Nucleus accumbens (tissue), 56 donors: ENCODE results near the gene CA6.
A peak's percentile ranks its signal among the peaks of the same experiment; 100 is the strongest.
"Not testable (repeated sequence)": the region's sequence is repeated elsewhere in the genome, so short reads cannot be mapped to it uniquely, and the experiment has no call there.

Experiments used
- DNase-seq, 56 donors: peaks; one replicate each; lab custom pipeline; 2025; lab: John Stamatoyannopoulos, UW

CA6 gene

DNA sequence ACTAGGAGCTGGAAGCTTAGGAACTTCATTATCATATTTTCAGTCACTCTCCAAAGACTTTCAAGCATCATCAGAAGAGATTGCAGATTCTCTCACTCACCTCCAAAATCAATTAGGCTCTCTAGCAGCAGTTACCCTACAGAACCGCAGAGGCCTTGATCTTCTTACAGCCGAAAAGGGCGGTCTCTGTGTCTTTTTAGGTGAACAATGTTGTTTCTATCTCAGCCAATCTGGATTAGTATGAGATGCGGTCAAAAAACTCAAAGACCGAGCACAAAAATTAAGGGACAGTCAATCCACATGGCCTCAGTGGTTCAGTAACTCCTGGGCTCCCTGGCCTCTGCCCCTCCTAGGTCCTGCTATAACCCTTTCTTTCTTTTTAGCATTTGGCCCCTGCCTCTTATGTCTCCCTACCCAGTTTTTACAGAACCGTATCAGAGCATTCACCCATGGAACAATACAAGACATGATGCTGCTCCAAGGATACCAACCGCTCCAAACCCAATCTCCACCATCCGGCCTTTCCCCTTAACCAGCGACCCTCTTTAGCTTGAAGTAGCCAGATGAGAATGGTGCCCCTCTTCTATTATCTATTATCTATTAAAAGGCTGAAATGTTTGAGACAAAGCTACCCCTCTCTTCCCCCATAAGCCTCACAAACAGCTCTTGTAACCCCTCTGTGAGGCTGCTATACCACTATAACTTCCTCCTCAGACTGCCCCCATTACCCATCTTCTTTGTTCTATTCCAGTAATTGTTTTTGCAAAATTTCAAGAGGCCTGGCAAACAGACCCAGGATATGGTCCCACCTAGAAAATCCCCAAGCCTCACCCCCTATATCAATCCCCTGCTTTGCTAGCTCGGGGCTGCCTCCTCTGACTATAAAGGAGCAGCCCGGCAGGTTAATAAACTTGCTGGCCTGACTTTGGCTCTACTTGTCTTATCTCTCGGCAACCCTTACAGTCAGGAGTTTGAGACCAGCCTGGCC lies 18.7 kb upstream of the CA6 start:
- no peak for DNase-seq

DNA sequence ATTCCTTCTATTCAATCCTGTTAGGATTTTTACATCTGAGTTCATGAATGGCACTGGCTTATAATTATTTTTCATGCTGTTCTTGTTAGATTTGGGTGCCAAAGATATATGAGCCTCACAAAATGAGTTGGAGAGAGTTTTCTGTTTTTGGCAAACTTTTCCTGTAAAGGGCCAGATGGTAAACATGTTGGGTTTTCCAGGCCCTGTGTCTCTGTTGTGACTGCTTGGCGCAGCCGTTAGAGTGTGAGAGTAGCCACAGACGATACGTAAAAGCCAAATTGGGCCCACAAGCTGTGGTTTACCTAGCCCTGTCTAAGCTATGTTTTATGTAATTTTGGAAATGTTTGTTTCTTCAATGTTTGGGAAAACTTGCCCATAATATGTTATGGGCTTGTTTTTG lies 15.6 kb upstream of the CA6 start:
- no peak for DNase-seq

DNA sequence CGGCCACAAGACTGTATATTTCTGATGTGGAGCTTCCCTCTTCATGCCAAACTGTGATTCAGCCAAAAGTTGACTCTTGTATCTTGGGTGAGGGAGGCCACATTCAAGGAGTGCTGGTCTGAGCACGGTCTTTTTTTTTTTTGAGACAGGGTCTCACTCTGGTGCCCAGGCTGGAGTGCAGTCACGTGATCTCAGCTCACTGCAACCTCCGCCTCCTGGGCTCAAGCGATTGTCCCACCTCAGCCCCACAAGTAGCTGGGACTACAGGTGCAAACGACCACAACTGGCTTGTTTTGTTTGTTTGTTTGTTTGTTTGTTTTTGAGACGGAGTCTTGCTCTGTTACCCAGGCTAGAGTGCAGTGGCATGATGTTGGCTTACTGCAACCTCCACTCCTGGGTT lies 8.6 kb upstream of the CA6 start:
- not testable (repeated sequence) for DNase-seq

DNA sequence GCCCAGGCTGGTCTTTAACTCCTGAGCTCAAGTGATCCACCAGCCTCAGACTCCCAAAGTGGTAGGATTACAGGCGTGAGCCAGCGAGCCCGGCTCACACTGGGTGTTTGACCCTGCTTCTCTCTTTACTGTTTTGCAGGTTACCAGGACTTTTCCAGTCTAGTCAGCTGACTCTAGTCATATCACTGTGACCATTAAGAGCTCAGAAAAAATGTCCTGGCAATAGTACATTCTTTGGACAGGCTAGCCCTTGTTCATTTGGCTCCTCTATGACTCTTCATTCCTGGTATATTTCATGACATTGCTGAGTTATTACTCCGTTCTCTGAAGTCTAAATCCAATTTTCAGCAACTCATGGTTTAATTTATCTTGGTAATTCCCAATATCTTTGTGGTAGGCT lies 8.0 kb upstream of the CA6 start:
- no peak for DNase-seq

DNA sequence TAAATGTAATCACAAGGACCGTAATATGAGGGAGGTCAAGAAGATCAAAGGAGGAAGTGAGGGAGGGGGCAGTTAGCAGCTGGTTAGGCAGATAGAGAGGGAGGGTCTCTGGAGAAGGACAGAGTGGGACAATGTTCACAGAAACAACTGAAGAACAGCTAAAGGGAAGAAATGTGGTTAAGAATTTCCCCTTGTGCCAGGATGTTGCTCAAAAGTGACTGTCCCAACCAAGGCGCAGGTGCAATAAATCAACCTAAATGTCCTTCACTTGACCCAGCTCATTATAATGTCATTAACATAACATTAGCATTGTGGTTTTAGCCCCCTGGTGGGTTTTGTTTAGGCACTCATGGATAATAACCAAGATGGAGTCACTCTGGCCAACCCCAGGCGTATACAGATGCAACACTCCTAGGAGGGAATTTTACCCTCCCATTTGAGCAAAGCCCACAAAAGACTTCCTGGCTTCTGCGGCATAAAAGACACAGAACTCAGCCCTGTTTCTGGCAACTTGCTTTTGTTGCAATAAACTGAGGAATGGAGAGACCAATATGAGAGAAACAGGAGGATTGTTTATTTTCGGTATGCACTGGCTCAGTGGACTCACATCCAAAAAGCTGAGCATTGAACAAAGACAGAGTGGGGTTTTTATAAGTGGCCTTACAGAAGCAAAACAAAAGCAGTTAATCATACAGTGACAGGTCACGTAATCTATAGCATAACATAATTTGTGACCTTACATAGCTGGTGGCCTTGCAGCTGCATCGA lies 7.3 kb upstream of the CA6 start:
- DNase-seq, result no peak

DNA sequence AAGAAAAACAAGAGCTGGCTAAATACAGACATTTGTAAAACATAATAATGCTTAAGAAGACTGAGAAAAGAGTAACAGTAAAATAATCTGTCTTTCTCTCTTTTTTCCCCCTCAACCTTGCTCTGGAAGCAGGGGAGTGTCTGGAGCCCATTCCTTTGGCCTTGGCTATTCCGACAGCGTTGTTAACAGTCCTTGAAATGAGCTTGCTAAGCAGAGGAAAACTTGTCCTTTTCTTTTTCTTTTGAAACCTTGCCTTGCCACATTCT lies 6.7 kb upstream of the CA6 start:
- DNase-seq, result no peak

DNA sequence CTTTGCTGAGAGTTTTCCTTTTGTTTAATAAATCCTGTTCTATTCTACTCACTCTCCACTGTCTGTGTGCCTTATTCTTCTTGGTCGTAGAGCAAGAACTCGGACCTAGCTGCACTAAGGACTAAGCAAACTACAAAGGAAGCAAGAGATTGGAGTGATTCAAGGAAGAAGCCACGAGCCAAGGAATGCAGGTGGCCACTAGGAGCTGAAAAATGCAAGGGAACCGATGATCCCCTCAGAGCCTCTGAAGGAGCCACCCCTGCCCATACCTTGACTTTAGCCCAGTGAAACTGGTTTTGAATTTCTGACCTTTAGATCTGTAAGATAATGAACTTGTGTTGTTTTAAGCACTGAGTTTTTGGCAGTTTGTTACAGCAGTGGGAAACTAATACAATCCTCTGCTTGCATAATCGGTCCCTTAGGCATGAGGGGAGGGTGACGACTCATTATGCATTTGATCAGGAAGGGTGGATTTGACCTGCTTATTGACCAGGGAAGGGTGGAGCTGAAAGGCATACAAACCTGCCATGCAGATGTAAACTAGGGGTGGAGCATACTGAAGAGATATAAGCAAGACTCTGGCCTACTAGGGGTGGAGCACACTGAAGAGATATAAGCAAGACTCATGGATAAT lies 6.2 kb upstream of the CA6 start:
- DNase-seq, result no peak

DNA sequence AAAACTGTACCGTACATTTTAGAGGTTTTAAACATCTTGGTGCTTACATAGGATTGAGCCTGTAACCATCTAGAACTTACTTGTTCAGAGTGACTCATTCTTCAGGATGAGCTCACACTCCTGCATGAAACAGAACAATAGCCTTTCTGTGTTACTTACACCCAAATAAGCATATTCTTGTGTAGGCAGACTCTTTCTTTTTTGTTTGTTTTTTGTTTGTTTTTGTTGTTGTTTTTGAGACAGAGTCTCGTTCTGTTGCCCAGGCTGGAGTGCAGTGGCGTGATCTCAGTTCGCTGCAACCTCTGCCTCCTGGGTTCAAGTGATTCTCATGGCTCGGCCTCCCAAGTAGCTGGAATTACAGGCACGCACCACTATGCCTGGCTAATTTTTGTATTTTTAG lies 3.8 kb upstream of the CA6 start:
- DNase-seq, result peak in 12 of 56 donors; percentile 12 to 63 (median 22)

DNA sequence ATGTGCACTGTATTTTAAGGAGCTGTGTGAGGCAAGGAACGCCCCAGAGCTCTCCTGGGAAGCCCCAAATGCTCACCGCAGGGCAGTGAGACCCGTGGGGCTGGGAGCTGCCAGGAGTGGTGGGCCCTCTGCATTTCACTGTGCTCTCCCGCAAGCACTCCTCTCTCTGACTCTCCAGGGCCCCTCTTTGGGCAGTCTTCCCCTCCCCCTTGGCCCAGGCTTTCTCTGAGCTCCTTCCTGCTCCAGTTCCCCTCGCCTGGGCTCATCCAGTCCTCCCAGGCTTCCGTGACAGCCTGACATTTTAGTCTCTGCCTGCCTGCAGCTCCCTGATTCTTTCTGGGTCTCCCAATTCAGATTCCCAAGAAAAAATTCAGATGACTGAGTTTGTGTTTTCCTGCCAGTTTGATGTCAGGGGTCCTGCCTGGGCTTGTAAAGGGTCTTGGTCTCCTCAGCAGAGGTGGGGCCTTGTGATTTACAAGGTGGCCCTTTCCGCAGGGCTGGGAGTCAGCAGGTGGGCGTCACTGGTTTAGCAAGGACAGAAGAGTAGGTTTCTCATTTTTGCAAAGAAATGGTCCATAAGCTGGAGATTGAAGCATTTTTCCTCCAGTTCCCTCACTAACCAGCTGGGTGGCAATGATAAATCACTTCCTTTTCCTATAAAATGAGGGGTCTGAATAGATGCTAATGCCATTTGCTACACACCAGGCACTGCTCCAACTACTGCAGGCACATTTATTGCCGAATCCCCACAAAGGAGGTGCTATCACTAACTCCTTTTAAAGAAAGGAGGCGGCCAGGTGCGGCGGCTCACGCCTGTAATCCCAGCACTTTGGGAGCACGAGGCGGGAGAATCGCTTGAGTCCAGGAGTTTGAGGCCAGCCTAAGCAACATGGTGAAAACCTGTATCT lies 1.9 kb upstream of the CA6 start:
- DNase-seq, result peak in 19 of 56 donors; percentile 8 to 38 (median 27)

DNA sequence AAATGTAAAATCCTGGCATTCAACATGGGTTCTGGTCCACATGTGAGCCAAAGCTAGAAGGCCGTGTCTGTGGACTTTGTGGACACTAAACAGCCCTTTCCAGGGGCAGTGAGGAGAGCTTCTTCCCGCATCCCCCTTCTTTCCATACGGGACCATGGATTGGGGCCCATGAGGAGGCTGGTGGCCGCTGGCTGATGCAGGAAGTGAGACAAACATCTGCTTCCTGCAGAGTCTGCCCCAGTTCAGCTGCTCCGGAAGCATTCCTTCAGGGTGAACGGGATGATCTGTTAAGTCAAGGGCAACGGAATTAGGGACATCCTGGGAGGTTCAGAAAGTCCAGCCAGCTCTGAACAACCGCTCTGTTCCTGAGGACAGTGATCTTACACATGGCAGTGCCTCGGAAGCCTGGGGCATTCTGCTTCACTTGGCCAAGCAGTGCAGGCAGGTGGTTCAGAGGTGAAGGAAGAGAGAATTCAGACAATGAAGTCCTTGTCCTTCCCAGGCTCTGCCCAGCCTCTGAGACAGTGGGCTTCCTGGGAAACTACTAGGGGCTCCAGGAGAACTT lies 1.5 kb downstream of the CA6 start:
- DNase-seq, result peak in 9 of 56 donors; percentile 6 to 53 (median 25)

DNA sequence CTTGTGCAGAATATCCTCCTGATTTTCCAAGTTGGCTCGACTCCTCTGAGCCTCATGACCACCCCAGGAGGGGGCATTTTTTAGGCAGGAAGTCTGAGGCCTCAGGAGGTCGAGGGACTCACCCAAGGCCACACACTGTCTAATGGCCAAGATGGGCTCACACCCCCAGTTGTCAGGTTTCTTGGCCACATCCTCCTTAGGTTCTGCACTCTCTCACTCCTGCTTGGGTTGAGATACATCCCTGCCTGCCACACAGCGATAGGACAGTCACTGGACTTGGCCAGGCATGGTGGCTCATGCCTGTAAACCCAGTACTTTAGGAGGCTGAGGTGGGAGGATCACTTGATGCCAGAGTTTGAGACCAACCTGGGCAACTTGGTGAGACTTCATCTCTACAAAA lies 4.6 kb downstream of the CA6 start:
- no peak for DNase-seq

DNA sequence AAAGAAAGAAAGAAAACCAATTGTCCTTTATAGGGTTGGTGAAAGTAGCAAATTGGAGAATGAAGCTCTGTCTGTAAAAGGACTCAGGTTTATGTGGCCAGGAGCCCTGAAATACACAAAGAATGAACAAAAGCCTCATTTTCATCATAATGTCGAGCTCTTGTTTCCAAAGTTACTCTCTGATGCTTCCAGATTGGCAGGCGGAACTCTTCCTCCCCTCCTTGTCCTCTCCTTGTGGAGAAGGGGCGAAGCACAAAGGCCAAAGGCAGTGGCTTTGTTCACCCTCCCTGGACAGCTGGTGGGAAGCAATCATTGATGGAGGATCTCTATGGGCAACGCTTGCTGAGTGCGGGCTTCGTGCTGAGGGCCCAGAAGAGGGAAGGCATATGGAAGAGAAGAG lies 5.6 kb downstream of the CA6 start:
- DNase-seq, result peak in 6 of 56 donors; percentile 5 to 32 (median 10)

DNA sequence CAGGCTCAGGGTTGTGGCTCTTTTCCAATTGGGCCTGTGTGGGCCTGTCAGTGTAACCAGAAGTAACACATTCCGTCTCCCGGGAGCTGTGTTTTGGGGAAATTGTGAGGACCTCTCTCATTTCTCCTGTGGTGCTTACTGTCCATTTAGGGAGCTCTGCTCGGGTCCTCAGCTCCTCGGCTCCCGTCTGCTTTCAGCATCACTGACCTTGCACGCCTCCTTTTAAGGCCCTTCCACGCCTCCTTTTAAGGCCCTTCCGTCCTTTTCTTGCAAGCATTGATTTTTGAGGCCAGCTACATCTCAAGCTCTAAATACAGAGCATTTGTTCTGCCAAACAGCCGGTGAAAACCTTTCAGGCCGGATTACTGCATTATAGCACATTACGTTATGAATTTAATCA lies 9.7 kb downstream of the CA6 start:
- DNase-seq, result peak in 2 of 56 donors; percentile 16 to 19

DNA sequence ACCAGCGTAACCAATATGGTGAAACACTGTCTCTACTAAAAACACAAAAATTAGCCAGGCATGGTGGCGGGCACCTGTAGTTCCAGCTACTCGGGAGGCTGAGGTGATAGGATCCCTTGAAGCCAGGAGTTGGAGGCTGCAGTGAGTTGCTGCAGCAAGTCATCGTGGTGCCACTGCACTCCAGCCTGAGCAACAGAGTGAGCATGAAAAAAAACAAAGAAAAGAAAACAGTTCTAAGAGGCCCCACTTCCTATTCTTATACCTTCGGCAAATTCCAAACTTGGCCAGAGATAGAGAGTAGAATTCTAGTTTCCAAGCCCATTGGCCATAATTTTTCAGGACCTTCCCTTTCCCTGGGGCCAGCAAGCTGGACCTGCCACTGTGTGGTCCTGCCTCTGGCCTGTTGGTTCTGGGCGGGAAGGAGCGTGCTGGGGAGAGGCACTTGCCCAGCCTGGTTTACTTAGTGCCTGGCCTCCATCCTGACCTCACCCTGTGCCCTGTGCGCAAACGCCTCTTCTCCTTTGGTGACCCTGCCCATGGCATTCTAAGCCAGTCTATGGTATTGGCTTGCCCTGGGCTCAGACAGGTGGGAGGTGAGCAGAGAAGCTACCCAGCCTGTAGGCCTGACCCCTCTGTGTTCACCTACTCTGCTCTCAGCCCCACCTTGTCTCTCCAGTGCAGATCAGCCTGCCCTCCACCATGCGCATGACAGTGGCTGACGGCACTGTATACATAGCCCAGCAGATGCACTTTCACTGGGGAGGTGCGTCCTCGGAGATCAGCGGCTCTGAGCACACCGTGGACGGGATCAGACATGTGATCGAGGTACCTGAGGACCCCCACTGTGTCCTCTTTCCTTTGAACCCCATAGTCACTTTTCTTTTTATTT lies 11.0 kb downstream of the CA6 start:
- no peak for DNase-seq

DNA sequence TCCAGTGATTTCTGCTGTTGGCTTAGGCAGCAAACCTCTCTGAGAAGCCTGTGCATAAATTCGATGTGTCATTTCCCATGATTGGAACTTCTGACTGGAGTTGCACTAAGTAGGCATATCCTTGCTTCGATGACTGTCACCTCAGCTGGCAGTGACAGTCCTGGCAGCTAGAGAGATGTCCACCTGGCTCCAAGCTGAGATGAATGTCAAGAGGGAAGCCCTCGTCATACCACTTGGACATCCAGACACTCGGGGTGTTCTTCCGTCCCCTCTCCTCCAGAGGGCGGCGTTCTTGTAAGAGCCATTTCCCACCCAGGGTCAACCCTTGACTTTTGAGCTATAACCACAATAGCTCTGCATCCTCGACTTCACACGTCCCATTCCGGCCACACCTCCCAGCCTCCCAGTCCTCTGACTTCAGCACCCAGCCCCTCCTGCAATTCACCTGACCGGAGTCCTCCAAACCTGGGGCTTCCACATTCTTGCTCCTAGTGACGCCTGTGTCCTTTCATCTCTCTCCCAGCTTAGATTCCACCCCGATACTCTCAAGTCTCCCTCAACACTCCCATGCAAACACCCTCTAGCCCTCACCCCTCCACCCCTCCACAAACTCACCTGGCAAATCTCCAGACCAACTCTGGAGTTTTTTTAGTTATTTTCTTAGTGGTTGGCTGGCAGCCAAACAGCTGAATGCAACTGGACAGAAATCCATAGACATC lies 17.3 kb downstream of the CA6 start:
- DNase-seq, result no peak

DNA sequence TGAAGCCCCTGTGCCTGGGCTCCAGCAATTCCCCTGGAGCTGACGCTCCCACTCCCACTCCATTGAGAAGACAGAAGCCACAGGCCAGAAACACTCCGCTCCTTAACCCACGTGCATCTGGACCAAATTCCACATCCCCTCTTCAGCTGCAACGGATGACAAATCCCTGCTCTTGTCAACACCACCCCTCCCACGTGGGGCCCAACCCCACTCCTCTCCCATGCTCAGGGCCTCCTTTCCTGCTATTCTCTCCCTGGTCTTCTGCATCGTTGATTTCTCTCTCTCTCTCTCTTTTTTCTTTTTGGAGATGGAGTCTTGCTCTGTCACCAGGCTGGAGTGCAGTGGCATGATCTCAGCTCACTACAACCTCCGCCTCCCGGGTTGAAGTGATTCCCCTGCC lies 18.3 kb downstream of the CA6 start:
- no peak for DNase-seq

DNA sequence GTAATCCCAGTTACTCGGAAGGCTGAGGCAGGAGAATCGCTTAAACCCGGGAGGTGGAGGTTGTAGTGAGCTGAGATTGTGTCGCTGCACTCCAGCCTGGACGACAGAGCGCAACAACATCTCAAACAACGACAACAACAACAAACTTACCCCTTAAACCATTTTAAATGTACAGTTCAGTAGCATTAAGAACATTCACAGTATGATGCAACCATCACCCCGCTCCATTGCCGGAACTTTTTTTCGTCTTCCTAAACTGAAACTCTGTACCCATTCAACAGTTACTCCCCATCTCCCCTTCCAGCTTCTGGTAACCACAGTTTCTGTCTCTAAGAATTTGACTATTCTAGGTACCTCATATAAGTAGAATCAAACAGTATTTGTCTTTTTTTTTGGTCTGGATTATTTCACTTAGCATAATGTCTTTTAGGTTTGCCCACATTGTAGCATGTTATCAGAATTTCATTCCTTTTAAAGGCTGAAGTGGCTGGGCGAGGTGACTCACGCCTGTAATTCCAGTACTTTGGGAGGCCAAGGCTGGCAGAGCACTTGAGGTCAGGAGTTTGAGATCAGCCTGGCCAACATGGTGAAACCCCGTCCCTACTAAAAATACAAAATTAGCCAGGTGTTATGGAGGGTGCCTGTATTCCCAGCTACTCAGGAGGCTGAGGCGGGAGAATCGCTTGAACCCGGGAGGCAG lies 19.6 kb downstream of the CA6 start:
- no peak for DNase-seq

DNA sequence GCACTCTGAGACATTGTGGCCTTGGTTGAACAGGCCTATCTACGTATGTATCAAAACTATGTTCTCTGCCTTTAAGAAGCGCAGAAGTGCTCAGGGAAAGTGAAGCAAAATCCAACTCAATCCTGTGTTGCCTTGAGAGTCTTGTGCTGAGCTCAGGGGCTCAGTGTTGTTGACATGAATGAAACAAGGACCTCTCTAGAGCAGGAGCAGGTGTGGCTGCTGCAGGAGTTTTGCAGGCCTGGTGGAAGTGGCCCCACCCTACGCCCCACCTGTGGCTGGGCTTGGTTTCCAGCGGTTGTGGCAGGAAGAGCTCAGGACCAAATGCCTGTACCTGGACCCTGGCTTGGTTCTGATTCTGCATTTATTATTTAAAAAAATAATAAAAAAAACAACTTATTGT lies 20.9 kb downstream of the CA6 start:
- no peak for DNase-seq
